HG03521 (cell line): ENCODE results near the gene PANX3.

Source experiments
- ATAC-seq: cut with Tn5 transposase; IDR thresholded peaks from one replicate; pipeline ENCODE4 v1.9.1; 2021; ENCODE audit warnings: mild to moderate bottlenecking, moderate library complexity; ENCODE audit not compliant: unreplicated experiment

The PANX3 gene

DNA sequence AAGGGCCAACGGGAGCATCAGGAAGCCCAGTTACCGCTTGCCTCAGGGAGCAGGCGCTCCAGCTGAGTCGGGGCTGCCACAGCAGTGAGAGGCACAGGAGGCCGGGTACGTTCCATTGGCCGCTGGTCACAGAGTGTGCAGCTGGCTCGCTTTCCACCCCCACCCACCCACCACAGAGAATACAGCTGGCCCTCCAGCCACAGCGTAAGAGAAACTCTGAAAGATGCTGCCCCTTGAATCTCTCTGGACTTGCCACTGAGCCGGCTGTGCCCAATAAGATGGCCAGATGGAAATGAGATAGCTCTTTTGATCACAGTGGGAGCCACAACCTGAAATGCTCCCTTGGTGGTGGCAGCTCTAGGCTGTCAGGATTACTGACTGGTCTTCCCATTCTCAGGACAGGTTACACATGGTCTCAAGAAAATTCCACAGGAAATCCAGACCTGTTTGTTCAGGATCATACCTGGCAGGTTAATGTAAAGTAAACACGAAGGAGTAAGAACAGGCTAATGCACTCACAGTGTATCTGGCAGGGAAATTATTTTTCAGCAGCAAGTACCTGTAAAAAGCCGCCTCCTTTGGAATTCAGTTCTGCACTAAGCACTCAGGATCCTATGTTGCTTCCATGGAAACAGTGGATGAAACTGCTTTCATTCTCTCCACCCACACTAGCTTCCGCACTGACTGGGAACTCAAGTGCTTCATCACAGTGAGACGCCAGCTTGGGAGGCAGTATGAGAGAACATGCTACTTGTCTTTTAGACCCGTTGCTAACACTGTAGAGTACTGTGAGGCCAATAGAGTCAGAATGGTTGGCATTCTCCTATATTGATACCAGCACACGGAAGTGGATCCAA, 45.8 kb downstream of the PANX3 start:
- no peak for ATAC-seq

DNA sequence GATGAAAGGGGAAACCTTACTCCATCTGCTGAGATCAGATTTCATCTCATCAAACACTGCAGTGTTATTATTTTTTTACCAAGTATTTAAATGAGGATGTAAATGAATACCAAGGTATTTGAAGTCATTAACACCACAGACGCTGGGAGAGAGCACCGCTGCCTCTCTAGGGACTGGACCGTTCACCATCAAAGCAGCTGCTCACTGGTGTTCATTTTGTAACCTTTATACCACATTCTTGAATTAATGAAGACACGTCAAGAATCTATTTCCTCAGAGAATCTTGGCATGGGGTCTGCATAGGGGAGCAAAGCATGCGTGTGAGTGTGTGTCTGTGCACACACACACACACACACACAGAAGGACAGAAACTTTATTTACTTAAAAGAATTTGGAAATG, 46.7 kb downstream of the PANX3 start:
- ATAC-seq = no peak

DNA sequence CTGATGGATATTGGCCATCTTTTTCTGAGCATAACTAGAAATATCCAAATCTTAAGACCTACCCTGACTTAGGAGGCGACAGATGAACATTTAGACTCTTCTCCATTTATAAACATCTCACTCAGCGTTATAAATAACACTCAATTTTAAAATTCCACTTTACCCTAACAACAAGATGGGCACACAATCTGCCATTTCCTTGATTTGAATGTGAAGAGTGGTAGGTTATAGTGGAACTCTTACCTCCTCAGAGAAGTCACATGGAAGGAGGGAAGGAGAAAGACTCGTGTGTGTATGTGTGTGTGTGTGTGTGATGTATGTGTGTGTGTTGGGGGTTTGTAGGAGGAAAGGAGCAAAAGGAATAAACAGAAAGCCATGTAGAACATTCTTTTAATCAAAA, 47.3 kb downstream of the PANX3 start:
- ATAC-seq = no peak

DNA sequence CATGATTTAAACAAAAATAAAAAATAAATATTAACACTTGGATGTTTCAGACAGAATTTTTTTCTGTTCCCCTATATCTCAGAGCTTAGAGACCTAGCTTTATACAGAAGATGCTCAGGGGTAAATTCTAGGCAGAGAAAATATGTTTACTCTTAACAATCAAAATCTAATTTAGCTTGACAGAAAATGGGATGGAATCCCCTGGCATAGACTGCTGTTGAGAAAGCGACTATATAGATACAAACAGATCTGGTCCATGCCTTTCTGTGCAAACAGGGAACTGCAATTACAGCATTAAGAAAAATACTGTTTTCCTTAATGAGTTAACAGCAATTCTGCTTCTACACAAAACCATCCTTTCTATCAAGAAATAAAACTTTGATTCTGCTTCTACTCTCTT, 47.8 kb downstream of the PANX3 start:
- ATAC-seq = no peak

DNA sequence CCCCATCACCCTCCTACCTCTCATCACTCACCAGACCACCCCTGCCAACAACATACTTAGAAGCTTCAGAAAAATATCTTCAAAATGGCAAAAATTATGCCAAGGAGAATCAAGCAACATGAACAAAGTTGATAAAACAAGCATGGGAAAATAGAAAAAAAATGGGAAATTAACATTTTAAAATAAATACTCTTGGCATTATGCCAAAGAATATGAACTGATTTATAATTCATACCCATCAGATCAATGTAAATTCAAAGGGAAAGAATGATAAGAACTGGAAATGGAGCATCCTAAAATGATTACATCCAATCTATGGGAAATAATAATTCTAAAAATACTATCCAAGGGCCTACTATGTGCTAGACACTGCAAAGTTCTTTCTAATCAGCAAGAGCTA, 50.3 kb downstream of the PANX3 start:
- no peak for ATAC-seq

DNA sequence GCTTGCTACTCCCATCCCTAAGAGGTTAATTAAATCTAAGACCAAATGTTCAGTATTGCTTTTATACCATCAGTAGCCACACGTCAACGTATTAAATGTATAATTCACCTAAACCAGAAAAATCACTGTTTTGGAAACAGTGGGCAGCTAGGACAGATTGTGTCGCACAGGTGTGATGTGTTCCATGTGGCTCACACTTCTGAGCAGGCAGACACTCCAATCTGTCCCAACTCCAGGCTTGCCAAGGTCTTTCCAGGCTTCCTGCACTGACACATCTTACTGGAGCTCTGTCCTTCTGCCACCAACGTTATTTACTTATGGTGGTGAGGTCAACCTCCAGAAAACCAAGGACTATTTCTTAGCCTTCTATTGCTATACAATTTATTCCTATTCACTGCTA, 50.9 kb downstream of the PANX3 start:
- ATAC-seq = no peak

DNA sequence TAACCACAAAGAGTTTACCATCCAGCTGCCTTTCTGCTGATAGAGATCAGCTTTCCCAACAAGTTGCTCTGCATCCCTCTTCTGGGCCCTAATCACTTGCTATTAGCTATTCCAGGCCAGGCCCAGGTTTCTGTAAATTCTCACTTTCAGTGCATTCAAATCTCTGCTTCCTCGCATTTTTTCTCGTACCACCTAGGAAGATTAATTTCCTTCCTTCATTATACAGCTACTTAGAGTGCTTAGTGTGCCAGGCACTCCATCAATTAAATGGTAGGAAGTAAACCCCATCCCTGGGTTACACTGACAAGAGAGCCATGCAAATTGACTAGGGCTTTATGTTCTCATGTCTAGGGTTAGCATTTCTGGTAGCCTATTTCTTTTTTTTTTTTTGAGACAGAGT, 52.6 kb downstream of the PANX3 start:
- ATAC-seq = no peak

DNA sequence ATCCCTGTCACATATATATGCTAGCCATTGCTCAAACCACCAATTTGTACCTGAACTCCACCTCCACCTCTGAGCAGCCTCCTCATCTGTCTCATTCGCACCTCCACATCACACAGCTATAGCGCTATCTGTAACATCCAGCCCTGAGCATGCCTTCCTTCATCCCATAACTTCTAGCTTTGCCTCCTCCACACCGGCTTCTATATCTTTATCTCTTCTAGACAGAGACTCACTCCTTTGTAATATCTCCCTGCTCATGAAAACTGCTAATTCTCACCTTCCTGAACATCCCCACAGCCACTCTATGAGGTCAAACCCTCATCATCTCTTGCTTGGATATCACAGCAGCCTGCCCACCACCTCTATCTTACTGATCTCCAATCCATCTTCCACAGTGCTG, 56.4 kb downstream of the PANX3 start:
- no peak for ATAC-seq

DNA sequence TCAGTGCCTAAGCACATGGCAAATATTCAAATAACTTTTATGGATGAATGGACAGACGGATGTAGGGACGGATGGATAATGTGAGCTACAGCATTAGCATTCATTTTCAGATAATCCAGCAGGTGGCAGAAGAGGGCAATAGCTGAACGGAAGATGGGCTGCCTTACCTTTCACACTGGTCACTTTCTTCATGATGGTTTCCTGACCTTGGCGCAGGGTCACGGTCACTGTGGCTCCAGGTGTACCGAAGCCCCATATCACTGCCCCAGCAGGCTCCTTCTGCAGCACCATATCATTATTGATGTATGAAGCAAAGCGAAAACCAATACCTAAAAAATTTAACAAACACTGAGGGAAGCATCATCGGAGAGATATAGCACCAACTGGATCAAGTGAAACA, 58.0 kb downstream of the PANX3 start:
- ATAC-seq = no peak
